DMS 273 (cell line): ENCODE measurements around the gene CDC37L1.

ENCODE experiments used
- DNase-seq: peaks from one replicate; lab custom pipeline; 2025; ENCODE audit not compliant: unreplicated experiment; lab: John Stamatoyannopoulos, UW

The CDC37L1 gene

DNA sequence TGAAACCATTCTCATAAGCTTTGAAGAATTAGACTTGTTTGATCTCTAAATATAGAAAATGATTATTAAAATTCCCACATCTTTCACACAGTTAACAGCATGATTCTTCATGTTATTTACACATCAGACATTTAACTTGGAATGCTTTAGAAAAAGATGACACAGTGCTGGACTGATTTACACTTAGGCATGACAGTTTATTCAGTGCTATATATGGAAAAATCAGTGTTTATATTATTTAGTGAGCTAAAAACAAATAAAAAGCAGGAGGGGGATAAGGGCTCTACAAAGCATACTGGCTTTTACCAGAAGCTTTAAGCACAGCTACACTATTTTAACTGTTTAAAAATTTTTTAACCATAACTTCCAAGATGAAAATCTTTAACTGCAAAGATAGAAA lies 30.0 kb downstream of the CDC37L1 start:
- no peak for DNase-seq

DNA sequence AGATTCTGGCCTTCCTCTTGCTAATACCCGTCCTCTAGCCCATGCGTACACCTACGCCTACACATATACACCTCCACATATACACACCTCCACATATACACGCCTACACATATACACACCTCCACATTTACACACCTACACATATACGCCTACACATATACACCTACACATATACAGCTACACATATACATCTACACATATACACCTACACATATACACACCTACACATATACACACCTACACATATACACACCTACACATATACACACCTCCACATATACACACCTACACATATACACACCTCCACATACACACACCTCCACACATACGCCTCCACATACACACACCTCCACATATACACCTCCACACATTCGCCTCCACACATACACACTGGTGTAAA lies 34.5 kb downstream of the CDC37L1 start:
- no peak for DNase-seq

DNA sequence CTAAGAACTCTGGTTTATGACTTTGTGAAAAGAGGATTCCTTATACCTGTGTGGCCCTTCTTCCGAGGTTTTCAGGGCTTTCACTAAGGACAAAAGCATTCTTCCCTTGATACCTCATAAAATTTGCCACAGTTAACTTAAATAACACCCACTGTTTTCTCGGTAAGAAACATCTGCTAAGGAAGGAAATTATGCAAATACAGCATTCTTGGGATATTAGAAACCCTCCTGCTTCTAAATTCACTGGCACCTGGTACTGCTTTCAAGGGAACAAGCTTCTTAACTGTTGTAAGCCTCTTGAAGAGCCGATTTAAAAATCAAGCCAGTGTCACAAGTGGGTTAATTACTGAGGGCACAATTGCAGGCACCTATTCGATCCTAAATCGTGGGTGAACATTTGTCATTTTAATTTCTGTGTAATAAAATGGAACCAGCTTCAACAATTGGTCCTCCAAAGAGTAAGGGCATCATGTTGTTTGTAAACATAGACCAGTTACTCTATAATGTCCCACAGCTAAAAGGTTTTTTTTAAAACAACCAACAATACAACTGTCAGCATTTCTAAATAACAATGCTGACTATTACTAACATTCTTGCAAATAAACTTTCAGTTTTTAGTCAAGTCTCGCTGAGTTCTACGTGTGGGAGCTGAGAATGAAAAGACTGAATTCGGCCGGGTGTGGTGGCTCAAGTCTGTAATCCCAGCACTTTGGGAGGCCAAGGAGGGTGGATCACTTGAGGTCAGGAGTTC lies 35.1 kb downstream of the CDC37L1 start:
- peak; percentile 10 for DNase-seq

DNA sequence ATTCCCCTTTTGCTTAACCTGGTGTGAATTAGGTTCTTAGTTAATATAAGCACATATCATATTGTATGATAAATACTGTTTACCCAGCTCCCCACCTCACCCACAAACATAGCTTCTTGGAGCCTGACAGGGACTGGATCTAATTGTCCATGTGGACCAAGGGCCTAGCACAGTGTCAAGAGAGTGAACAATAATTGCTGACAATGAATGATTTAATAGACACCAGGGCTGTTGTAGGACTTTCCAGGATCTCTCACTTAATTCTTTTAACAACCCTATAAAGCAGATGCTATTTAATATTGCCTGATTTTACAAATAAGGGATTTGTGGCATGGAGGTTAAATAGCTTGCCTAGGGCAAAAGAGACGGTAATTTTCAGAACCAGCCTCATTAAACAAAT lies 36.8 kb downstream of the CDC37L1 start:
- DNase-seq, result no peak

DNA sequence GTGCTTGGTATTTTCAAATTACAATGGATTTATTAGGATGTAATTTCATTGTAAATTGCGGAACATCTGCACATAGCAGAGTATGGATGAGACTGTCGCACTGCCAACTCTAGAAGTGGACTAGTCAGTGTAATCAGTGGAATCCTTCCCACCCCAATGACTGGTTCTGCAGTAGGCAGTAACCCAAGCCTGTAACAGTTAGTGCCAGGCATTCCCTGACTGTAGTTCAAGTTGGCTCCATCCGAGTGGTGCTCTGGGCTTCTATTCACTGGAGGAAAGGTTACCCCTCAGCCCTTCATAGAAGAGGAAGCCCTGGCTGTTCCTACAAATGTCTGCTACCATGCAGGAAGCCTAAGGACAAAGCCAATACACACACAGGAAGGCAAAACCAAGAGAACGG lies 38.4 kb downstream of the CDC37L1 start:
- no peak for DNase-seq

DNA sequence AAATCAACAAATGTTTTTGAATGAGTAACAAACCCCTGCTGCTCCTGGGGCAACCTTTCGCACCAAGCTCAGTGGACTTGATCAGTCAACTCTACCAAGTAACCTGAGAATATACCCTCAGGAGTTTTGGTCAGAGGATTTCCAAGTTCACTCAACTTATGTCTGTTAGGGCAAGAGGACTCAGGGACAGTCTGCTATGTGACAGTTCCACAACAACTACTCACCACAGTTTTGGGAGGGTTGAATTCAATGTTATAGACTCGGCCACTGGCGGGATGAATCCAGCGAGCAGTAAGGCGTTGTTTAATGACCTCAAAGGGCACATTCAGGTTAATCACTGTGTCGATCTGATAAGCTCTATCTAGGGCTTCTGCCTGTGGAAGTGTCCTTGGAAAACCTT lies 39.5 kb downstream of the CDC37L1 start:
- DNase-seq, result no peak

DNA sequence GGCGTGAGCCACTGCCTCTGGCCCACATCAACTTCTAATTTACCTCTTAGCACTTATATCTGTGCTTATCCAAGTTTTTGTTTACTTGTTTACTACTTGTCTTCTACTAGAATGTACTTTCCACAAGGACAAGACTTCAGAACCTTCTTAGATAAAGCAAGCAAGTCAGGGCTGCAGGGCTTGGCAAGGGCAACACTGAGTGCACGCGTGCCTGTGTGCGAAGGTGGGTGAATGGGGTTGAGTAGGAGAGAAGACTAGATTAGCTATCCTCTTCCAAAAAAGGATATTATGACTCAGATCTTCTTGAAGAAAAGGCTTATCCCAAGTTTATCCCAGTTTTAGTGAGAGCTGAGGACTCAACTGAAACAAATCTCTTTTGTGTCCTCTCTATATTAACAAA lies 42.4 kb downstream of the CDC37L1 start:
- no peak for DNase-seq

DNA sequence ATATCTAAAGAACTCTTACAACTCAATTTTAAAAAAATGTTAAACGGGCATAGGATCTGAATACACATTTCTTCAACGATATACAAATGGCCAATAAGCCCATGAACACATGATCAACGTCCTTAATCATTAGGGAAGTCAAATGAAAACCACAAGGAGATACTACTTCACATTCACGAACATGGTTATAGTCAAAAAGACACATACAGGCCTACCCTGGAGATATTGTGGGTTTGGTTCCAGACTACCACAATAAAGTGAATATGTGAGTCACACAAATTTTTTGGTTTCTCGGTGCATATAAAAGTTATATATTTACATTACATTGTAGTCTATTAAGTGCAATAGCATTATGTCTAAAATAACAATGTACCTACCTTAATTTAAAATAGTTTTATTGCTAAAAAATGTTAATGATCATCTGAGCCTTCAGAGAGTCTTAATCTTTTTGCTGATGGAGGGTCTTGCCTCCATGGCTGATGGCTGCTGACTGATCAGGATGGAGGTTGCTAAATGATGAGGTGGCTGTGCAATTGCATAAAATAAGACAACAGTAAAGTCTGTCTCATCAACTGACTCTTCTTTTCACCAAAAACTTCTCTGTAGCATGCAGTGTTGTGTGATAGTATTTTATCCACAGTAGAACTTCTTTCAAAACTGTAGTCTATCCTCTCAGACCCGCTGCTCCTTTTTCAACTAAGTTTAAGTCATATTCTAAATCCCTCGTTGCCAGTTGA lies 46.5 kb downstream of the CDC37L1 start:
- DNase-seq, result no peak

DNA sequence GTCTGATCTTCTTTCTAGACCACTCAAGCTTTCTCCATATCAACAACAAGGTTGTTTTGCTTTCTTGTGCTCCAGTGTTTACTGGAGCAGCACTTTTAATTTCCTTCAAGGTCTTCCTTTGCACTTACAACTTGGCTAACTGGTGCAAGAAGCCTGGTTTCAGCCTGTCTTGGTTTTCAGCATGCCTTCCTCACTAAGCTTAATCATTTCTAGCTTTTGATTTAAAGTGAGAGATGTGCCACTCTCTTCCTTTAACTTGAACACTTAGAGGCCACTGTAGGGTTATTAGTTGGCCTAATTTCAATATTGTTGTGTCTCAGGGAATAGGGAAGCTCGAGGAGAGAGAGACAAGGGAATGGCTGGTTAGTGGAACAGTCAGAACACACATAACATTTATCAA lies 48.2 kb downstream of the CDC37L1 start:
- no peak for DNase-seq

DNA sequence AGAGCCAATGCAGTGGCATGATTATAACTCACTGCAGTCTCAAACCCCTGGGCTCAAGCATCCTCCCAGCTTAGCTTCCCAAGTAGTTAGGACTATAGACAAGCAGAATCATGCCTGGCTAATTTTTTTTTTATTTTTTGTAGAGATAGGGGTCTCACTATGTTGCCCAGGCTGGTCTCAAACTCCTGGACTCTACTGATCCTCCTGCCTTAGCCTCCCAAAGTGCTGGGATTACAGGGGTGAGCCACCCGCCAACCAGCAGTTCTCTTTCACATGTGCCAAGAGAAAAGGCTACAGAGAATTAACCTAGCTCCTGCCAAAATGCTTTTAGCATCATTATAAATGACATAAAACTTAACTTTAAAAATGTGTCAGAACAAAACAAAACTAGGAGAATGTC lies 53.5 kb downstream of the CDC37L1 start:
- DNase-seq, result no peak

DNA sequence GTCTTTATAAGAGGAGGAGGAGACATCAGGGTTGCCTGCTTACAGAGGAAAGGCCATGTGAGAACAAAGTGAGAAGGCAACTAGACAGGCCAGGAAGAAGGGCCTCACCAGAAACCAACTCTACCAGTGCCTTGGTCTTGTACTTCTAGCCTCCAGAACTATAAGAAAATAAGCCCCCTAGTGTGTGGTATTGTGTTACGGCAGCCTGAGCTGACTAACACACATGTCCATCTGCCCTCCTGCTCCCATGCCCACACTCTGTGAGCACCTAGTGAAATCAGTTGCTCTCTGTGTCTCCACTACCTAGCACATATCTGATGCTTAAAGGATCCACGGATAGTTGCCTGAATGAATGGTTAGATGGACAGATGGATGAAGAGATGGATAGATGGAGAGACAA lies 54.8 kb downstream of the CDC37L1 start:
- DNase-seq, result no peak

DNA sequence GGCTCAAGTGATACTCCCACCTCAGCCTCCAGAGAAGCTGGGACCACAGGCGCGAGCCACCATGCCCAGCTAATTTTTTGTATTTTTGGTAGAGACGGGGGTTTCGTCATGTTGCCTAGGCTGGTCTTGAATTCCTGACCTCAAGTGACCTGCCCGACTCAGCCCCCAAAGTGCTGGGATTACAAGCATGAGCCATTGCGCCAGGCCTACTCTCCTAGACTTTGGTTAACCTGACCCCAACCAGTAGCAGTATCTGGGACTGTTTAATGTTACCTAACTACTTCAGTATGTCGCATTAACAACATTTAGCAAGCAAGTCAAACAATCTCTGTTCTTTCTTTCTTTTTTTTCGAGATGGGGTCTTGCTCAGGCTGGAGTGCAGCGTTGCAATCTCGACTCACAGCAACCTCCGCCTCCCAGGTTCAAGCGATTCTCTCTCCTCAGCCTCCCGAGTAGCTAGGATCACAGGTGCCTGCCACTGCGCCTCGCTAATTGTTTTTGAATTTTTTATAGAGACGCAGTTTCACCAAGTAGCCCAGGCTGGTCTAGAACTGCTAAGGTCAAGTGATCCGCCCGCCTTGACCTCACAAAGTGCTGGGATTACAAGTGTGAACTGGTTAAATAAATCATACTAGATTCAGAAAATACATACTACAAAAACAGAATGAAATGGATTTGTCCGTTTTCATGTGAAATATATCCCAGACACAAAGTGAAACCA lies 59.7 kb downstream of the CDC37L1 start:
- DNase-seq, result no peak

DNA sequence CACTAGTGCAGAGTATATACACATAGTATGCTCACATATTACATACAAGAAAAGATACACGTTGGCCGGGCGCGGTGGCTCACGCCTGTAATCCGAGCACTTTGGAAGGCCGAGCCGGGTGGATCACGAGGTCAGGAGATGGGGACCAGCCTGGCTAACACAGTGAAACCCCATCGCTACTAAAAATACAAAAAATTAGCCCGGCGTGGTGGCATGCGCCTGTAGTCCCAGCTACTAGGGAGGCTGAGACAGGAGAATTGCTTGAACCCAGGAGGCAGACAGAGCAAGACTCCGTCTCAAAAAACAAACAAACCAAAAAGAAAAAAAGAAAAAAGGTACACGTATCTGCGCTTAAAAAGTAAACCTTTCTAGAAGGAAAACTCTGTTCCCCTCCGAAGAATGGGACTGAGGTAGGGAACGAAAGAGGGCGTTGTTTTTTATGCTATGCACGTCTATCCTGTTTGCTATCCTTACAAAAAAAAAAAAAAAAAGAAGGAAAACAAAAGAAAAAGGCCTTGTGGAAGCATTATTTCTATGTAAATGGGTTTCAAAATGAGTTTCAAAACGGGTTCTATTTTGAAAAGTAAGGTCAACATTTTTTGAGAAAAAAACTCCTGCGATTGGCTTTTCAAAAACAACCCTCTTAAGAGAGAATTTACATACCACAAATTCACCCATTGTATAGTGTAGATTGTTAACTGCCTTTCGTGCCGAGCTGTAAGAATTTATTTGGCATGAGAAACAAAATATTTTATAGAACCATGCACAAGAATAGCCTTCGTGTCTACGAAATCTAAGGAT lies 60.4 kb downstream of the CDC37L1 start:
- DNase-seq, result peak; percentile 26

DNA sequence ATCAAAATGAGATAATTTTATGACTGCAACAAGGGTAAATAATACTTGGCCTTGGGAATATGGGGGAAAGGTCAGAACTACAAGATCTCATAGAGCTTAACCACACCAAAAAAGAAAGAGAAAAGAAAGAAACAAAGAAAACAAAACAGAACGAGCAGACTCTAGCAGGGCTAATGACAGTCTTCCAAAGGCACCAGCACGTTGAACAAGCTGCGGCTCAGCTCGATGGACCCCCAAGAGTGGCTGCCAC lies 60.9 kb downstream of the CDC37L1 start:
- DNase-seq, result no peak

DNA sequence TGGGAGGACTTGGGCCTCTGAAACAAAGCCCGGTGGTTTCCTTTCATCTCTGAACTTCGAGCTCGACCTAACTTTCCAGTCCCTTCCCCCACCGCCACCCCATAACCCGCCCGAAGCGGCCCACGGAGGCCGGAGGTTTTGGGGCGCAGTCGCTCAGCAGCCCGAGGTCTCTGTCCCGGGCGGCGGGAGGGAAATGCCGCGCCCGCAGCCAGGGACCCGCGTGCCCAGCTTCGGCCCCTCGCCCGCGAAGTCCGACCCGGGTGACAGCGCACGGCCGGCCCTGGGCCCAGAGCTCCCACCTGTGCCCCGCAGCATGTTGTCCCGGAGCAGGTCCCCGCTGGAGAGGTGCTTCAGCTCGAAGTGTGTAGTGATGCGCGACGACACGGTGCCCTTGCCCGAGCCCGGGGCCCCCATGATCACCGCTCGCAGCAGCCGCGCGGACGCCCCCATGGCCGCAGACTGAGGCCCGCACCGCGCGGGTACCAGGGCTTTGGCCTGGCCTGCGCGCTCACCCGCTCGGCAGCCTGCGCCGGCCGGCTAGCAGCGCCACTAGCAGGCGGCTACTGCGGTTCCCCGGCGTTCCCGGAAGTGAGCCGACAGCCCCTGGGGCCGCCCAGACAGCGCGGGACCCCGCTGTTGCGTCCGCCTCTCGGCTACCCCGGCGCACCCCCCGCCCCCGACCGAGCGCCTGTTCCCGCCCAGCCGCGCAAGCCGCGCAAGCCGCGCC lies 61.4 kb downstream of the CDC37L1 start, which contains the start of gene AK3:
TSS of gene AK3 (minus strand) at position 565 of the 727 bp plus-strand sequence. CDS start at position 450, 115 bp downstream.
- peak; percentile 92 for DNase-seq

DNA sequence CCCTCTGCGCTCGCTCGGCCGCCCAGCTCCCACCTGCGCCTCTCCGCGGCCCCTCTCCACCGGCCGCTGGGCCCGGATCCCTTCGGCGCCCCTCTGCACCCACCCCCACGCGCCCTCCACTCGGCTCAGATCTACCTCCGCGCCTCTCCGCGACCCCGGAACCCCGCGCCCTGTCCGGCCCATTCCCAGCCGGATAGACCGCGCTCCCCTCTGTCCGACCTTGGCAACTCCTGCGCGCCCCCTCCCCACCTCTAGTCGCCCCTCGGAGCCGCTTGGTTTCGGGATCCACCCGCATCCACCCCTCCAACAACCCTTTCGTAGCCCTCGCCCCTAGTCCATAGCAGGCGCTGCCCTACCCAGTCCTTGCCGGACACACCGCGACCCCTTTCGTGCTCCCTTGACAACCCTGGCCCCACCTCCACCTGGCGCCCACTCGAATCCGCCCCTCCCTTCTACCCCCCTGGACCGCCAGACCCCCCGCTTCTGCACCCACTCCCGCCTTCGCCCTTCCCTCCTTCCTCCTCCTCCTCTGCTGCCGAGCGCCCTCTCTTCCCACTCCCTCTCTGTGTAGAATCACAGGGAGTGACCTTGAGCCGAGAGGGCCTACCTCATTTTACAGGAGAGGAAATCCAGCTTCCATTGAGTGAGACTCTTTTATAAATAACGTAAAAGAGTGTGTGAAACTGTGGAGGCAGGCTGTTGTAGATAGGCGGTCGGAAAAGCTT lies 62.2 kb downstream of the CDC37L1 start:
- peak; percentile 24 for DNase-seq

DNA sequence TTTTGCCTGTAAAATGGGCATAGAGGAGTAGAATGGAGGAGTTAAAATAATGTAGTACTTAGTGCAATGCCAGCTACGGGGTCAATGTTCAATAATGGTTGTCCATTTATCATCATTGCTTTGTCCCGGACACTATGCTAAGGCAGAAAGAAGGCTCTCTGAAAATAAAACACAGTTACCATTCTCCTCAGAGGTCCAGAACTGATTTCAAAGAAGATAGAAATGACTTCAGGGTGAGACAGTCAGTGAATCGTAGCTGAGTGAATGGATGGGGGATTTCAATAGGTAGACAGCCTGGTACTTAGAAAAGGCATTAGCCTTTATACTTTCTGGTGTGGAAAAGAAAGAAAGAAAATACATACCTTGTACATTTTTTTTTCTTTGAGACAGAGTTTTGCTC lies 62.9 kb downstream of the CDC37L1 start:
- no peak for DNase-seq

DNA sequence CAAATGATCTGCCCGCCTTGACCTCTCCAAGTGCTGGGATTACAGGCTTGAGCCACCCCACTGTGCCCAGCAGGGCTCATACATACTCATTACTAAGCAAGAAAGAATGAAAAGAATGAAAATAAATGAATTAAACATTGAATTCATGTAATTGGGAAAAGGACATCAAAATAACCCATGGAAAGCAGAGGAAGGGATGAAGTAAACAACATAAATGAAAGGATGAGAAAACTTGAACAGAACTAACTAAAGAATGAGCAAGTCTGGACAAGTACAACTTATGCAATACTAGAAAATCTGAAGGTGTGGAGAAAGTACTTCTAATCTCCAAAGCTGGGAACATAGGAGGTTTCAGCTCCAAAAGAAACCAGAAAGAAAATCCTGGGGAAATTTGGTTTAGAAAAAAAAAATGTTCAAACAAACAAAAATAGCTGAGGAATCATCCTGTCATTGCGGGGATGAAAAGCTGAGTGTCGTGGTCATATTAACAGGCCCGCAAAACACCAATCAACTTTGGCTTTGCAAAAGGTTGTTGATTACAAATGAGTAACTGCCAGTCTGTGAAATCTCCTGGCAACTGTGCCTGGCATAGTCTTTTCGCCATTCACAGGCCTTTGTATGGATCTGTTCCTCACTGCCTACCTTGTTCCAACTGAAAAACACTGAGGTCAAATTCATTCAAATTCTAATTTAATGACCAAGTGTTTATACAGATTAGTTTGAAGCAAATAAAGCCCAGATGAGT lies 63.9 kb downstream of the CDC37L1 start:
- DNase-seq, result no peak

DNA sequence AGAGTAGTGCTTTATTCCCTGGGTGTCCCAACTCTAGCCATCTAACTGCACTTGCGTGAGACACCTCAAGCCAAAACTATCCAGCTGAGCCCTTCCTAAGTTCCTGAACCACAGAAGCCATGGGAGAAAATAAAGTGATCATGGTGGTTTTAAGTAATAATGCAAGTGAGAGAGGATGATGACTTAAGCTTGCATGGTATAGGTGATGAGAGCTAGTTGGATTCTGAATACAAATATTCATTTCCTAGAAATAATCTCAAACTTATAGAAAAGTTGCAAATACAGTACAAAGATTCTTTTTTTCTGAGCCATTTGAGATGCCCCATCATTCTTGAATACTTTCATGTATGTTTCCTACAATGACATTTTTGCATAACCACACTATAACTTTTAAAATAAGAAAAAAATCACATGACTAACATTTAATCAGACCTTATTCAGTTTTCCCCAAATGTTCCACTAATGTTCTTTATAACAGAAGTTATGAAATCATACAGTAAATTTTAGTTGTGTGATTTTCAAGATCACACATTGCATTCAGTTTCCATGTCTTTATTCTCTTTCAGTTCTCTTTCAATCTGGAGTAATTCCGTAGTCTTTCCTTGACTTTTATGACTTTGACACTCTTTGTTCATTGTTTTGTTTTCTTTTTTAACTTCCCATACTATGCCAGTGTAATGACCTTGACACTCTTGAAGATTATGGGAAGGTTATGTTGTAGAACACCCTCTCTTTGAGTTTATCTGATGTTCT lies 67.1 kb downstream of the CDC37L1 start:
- DNase-seq, result no peak
